DOHH2 (cell line): Measurements from ENCODE around the gene PPP2R2C.

Experiments
- H3F3A ChIP-seq: fragments of 200-600 bp; sonication (generic), shearing (Covaris generic); 2 replicates; pipeline ENCODE4 v1.6.0; 2016; ENCODE audit warnings: antibody characterized with exemption, mild to moderate bottlenecking; ENCODE audit not compliant: control insufficient read depth, insufficient read depth
- H3K27ac ChIP-seq: fragments of 200-600 bp; sonication (generic); 2 replicates; pipeline ENCODE4 v1.5.1; 2014; ENCODE audit warnings: low read depth, mild to moderate bottlenecking, low read length, moderate library complexity
- H3K27me3 ChIP-seq: fragments of 200-600 bp; sonication (generic); 2 replicates; pipeline ENCODE4 v1.6.1; 2014; ENCODE audit warnings: mild to moderate bottlenecking, low read length, mixed read lengths; ENCODE audit not compliant: control insufficient read depth
- H3K36me3 ChIP-seq: fragments of 200-600 bp; sonication (generic); 2 replicates; pipeline ENCODE4 v1.6.1; 2014; ENCODE audit warnings: mild to moderate bottlenecking, low read length, moderate library complexity, mixed read lengths; ENCODE audit not compliant: control insufficient read depth
- H3K4me1 ChIP-seq: fragments of 200-600 bp; sonication (generic); 2 replicates; pipeline ENCODE4 v1.6.1; 2014; ENCODE audit warnings: mild to moderate bottlenecking, low read length, mixed read lengths; ENCODE audit not compliant: control insufficient read depth
- H3K4me2 ChIP-seq: fragments of 200-600 bp; sonication (generic); 2 replicates; pipeline ENCODE4 v1.6.0; 2014; ENCODE audit warnings: mild to moderate bottlenecking, low read length, moderate library complexity
- H3K4me3 ChIP-seq: fragments of 200-600 bp; sonication (generic); 2 replicates; pipeline ENCODE4 v1.5.1; 2014; ENCODE audit warnings: mild to moderate bottlenecking, low read length, mixed read lengths
- H3K79me2 ChIP-seq: fragments of 200-600 bp; sonication (generic); 2 replicates; pipeline ENCODE4 v1.6.1; 2014; ENCODE audit warnings: mild to moderate bottlenecking, low read length, mixed read lengths; ENCODE audit not compliant: control insufficient read depth
- H3K9me2 ChIP-seq: fragments of 200-600 bp; sonication (generic); replicated peaks from 2 replicates; pipeline ENCODE4 v1.6.1; 2014; ENCODE audit warnings: mild to moderate bottlenecking, low read length, mixed read lengths; ENCODE audit not compliant: control insufficient read depth
- H3K9me3 ChIP-seq: fragments of 200-600 bp; sonication (generic); 2 replicates; pipeline ENCODE4 v1.6.1; 2014; ENCODE audit warnings: antibody characterized with exemption, low read length, mixed read lengths; ENCODE audit not compliant: control insufficient read depth, insufficient read depth
- H4K20me1 ChIP-seq: fragments of 200-600 bp; sonication (generic); 2 replicates; pipeline ENCODE4 v1.6.0; 2014; ENCODE audit warnings: low read depth, mild to moderate bottlenecking, antibody characterized with exemption, low read length, moderate library complexity; ENCODE audit not compliant: control insufficient read depth, insufficient read depth
- EZH2phosphoT487 ChIP-seq: fragments of 200-600 bp; sonication (generic); IDR thresholded peaks from 2 replicates; pipeline ENCODE4 v1.6.1; 2017; ENCODE audit warnings: borderline replicate concordance, mild to moderate bottlenecking, antibody characterized with exemption, low read length, moderate library complexity, mixed read lengths
- TF ChIP-seq, protein P1 (sequence below): fragments of 200-600 bp; sonication (generic); IDR thresholded peaks from one replicate; pipeline ENCODE4 v1.5.1; 2014; ENCODE audit warnings: antibody characterized with exemption, mild to moderate bottlenecking, low read depth, low read length; ENCODE audit not compliant: poor library complexity, severe bottlenecking

Gene PPP2R2C

GRCh38 chr4:6416518-6417286 lies 55.7 kb downstream of the PPP2R2C start:
- H3K9me2 ChIP-seq = no peaks in the 10 kb centered on the region
- no peaks in the 10 kb centered on the region for H3F3A ChIP-seq
- H3K27me3 ChIP-seq = no peaks in the 10 kb centered on the region
- H4K20me1 ChIP-seq = no peaks in the 10 kb centered on the region
- no peak for TF ChIP-seq EZH2phosphoT487
- TF ChIP-seq, protein P1, sequence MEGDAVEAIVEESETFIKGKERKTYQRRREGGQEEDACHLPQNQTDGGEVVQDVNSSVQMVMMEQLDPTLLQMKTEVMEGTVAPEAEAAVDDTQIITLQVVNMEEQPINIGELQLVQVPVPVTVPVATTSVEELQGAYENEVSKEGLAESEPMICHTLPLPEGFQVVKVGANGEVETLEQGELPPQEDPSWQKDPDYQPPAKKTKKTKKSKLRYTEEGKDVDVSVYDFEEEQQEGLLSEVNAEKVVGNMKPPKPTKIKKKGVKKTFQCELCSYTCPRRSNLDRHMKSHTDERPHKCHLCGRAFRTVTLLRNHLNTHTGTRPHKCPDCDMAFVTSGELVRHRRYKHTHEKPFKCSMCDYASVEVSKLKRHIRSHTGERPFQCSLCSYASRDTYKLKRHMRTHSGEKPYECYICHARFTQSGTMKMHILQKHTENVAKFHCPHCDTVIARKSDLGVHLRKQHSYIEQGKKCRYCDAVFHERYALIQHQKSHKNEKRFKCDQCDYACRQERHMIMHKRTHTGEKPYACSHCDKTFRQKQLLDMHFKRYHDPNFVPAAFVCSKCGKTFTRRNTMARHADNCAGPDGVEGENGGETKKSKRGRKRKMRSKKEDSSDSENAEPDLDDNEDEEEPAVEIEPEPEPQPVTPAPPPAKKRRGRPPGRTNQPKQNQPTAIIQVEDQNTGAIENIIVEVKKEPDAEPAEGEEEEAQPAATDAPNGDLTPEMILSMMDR = no peak
- no peaks in the 10 kb centered on the region for H3K9me3 ChIP-seq
- no peaks in the 10 kb centered on the region for H3K36me3 ChIP-seq
- no peak overlapping the region for H3K4me2 ChIP-seq
- H3K27ac ChIP-seq = no peak overlapping the region
- H3K4me1 ChIP-seq = no peaks in the 10 kb centered on the region
- H3K4me3 ChIP-seq = no peak overlapping the region
- no peaks in the 10 kb centered on the region for H3K79me2 ChIP-seq

DNA sequence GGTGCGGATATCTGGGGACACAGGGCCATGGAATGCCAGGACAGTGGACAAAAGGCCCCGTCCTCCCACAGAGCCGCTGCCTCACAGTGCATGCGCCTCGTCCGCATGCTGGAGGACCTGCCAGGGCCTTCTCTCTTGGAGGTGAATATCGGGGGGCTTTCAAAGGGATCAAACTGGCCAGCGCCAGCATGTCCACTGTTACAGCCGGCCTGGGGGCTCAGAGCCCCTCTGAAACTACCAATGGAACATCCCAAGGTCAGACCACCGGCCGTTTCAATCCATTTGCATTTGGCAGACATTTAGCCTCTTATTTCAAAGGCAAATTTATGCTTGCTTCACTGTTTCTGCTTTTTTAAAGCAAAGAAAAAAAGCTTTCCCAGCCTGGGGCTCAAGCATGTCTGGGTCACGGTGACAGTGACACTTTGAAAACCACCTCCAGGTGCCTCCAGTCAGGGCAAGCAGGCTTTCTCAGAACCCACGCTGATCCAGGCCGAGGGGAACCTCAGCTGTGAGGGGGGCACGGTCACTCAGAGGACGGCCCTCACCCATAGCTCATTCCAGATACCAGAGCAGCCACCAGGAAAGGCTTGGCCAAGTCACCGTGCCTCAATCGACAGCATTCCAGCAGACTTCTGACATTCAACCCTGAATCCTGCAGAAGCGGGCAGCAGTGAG lies 57.2 kb downstream of the PPP2R2C start:
- Histone ChIP-seq H3K4me3 (no peak overlapping the region), H3K9me3 (no peaks in the 10 kb centered on the region), H4K20me1 (no peaks in the 10 kb centered on the region), H3K4me1 (no peaks in the 10 kb centered on the region), H3K27ac (no peak overlapping the region), H3K27me3 (no peaks in the 10 kb centered on the region), H3K4me2 (no peak overlapping the region), H3F3A (no peaks in the 10 kb centered on the region), H3K36me3 (no peaks in the 10 kb centered on the region), H3K9me2 (no peaks in the 10 kb centered on the region), H3K79me2 (no peaks in the 10 kb centered on the region)
- no peak for TF ChIP-seq EZH2phosphoT487
- TF ChIP-seq, protein P1 = no peak

GRCh38 chr4:6414578-6414977 lies 57.8 kb downstream of the PPP2R2C start:
- H3K4me2 ChIP-seq = no peak overlapping the region
- H3K36me3 ChIP-seq = no peaks in the 10 kb centered on the region
- H3K4me1 ChIP-seq = no peaks in the 10 kb centered on the region
- H3K79me2 ChIP-seq = no peaks in the 10 kb centered on the region
- no peak for TF ChIP-seq EZH2phosphoT487
- TF ChIP-seq, protein P1 = no peak
- H4K20me1 ChIP-seq = no peaks in the 10 kb centered on the region
- no peaks in the 10 kb centered on the region for H3K9me2 ChIP-seq
- H3K27me3 ChIP-seq = no peaks in the 10 kb centered on the region
- H3K4me3 ChIP-seq = no peak overlapping the region
- no peaks in the 10 kb centered on the region for H3F3A ChIP-seq
- no peaks in the 10 kb centered on the region for H3K9me3 ChIP-seq
- no peak overlapping the region for H3K27ac ChIP-seq
